Measurements from ENCODE around the gene CFLAR.
"Not testable (repeated sequence)": the region's sequence is repeated elsewhere in the genome, so short reads cannot be mapped to it uniquely, and the experiment has no call there.

Gene CFLAR

GRCh38 chr2:201182650-201183364, 66.8 kb downstream of the CFLAR start, which contains the start of gene CASP10:
CASP10 (plus strand) TSS chr2:201183141; CDS start chr2:201185778, 2,637 bp downstream.
- no peak for DNase-seq (ENCODE audit: low read depth in 2 of 2)

GRCh38 chr2:201183365-201183727, 67.4 kb downstream of the CFLAR start:
- DNase-seq (ENCODE audit: low read depth in 2 of 2) = no peak

GRCh38 chr2:201183835-201184234, 67.9 kb downstream of the CFLAR start:
- not testable (repeated sequence) for DNase-seq (ENCODE audit: low read depth in 2 of 2)

GRCh38 chr2:201184248-201184647, 68.3 kb downstream of the CFLAR start:
- not testable (repeated sequence) for DNase-seq (ENCODE audit: low read depth in 2 of 2)

- no peak for DNase-seq (ENCODE audit: low read depth in 2 of 2)
These were observed 69.9 kb downstream of the CFLAR start for GRCh38 chr2:201185863-201186262.

- no peak for DNase-seq (ENCODE audit: low read depth in 2 of 2)
These were observed 71.0 kb downstream of the CFLAR start for GRCh38 chr2:201186982-201187381.

GRCh38 chr2:201188449-201188848, 72.5 kb downstream of the CFLAR start:
- DNase-seq (ENCODE audit: low read depth in 2 of 2) = no peak

- no peak for DNase-seq (ENCODE audit: low read depth in 2 of 2)
These were observed 75.3 kb downstream of the CFLAR start for GRCh38 chr2:201191132-201191875.

- no peak for DNase-seq (ENCODE audit: low read depth in 2 of 2)
These were observed 78.1 kb downstream of the CFLAR start for GRCh38 chr2:201194097-201194496.

GRCh38 chr2:201195331-201195730, 79.4 kb downstream of the CFLAR start:
- no peak for DNase-seq (ENCODE audit: low read depth in 2 of 2)

GRCh38 chr2:201196003-201196402, 80.0 kb downstream of the CFLAR start:
- DNase-seq (ENCODE audit: low read depth in 2 of 2) = no peak

- no peak for DNase-seq (ENCODE audit: low read depth in 2 of 2)
These were observed 80.8 kb downstream of the CFLAR start for GRCh38 chr2:201196803-201197202.

- no peak for DNase-seq (ENCODE audit: low read depth in 2 of 2)
These were observed 81.8 kb downstream of the CFLAR start for GRCh38 chr2:201197781-201198180.

GRCh38 chr2:201199847-201200246, 83.9 kb downstream of the CFLAR start:
- DNase-seq (ENCODE audit: low read depth in 2 of 2) = no peak

- DNase-seq (ENCODE audit: low read depth in 2 of 2) = no peak
These were observed 84.4 kb downstream of the CFLAR start for GRCh38 chr2:201200345-201200744.

- no peak for DNase-seq (ENCODE audit: low read depth in 2 of 2)
These were observed 85.4 kb downstream of the CFLAR start for GRCh38 chr2:201201371-201201770.

GRCh38 chr2:201203916-201204654, 88.1 kb downstream of the CFLAR start:
- DNase-seq (ENCODE audit: low read depth in 2 of 2) = peak in 1 of 2 experiments; percentile 13

GRCh38 chr2:201204655-201205514, 88.9 kb downstream of the CFLAR start:
- no peak for DNase-seq (ENCODE audit: low read depth in 2 of 2)

GRCh38 chr2:201205515-201205849, 89.5 kb downstream of the CFLAR start:
- no peak for DNase-seq (ENCODE audit: low read depth in 2 of 2)

- DNase-seq (ENCODE audit: low read depth in 2 of 2) = no peak
These were observed 92.7 kb downstream of the CFLAR start for GRCh38 chr2:201208563-201209252.

- DNase-seq (ENCODE audit: low read depth in 2 of 2) = no peak
These were observed 100.0 kb downstream of the CFLAR start for GRCh38 chr2:201215963-201216362.
